Panc1 (cell line): ENCODE measurements around the gene AACS. TPM values are rescaled to one million over a fixed set of nuclear protein-coding genes. Genes with fewer than 3 reads are reported as not detected.

Experiments
- ATAC-seq: fragments of 200-7000 bp; cut with Tn5 transposase; 2 replicates; pipeline ENCODE4 v1.9.1; 2020; ENCODE audit warnings: mild to moderate bottlenecking, moderate library complexity
- BruUV-seq: library from RNA; stranded (reverse); fragments of 400-500 nt; replicated peaks from 2 replicates; lab custom pipeline; 2021; lab: Mats Ljungman, UMichigan
- CTCF ChIA-PET: fragments of 300-600 bp; sonication (Branson Sonifier 250); formaldehyde crosslinking; loops from one replicate; lab custom pipeline; 2022; ENCODE audit warnings: antibody characterized with exemption; lab: Charles Lee
- POLR2A ChIA-PET: fragments of 300-600 bp; sonication (Branson Sonifier 250); formaldehyde crosslinking; loops from one replicate; lab custom pipeline; 2022; ENCODE audit warnings: antibody characterized with exemption; lab: Charles Lee
- DNase-seq: peaks from one replicate; pipeline ENCODE4 v3.0.0-alpha.2; 2010; ENCODE audit warnings: low read depth, low spot score
- H3K27ac ChIP-seq: 2 replicates; pipeline ENCODE4 v1.5.1; 2011; ENCODE audit warnings: mild to moderate bottlenecking, low read length, inconsistent platforms
- H3K27me3 ChIP-seq: fragments of 200-500 bp; sonication (Bioruptor generic); 2 replicates; pipeline ENCODE4 v1.6.0; 2014; ENCODE audit warnings: low read length, inconsistent platforms; ENCODE audit not compliant: control insufficient read depth, insufficient read depth
- H3K36me3 ChIP-seq: fragments of 200-500 bp; sonication (Bioruptor generic); 2 replicates; pipeline ENCODE4 v1.5.1; 2014; ENCODE audit warnings: inconsistent platforms, mild to moderate bottlenecking, low read length, moderate library complexity; ENCODE audit not compliant: control insufficient read depth, insufficient read depth
- H3K4me1 ChIP-seq: 2 replicates; pipeline ENCODE4 v1.5.1; 2011; ENCODE audit warnings: inconsistent platforms, mild to moderate bottlenecking, low read length, moderate library complexity; ENCODE audit not compliant: control insufficient read depth, insufficient read depth
- H3K4me3 ChIP-seq, 2 experiments: 2 replicates each; pipeline ENCODE4 v1.5.1; 2011 to 2012; ENCODE audit warnings: low read depth in 2 of 2, low read length in 2 of 2, mild to moderate bottlenecking in 2 of 2, inconsistent platforms in 1 of 2, moderate library complexity in 1 of 2
- H3K9me3 ChIP-seq: fragments of 200-500 bp; sonication (Bioruptor generic); 2 replicates; pipeline ENCODE4 v1.5.1; 2014; ENCODE audit warnings: low read depth, mild to moderate bottlenecking, inconsistent platforms, low read length, moderate library complexity; ENCODE audit not compliant: control insufficient read depth, insufficient read depth
- CTCF ChIP-seq: fragments of 450-650 bp; IDR thresholded peaks from 2 replicates; pipeline ENCODE4 v1.5.1; 2017; ENCODE audit warnings: mild to moderate bottlenecking
- POLR2AphosphoS5 ChIP-seq: IDR thresholded peaks from 2 replicates; pipeline ENCODE4 v1.6.1; 2012; ENCODE audit warnings: mild to moderate bottlenecking, low read depth, low read length, moderate library complexity
- REST ChIP-seq, 2 experiments: IDR thresholded peaks; 2 replicates each; pipeline ENCODE4 v1.6.1; 2011 to 2012; ENCODE audit warnings: low read depth in 2 of 2, control low read depth in 1 of 2, low read length in 1 of 2, mild to moderate bottlenecking in 1 of 2, moderate library complexity in 1 of 2; ENCODE audit not compliant: insufficient read depth in 1 of 2
- SIN3A ChIP-seq: IDR thresholded peaks from 2 replicates; pipeline ENCODE4 v1.6.1; 2012; ENCODE audit warnings: low read depth, mild to moderate bottlenecking, low read length, moderate library complexity, borderline replicate concordance; ENCODE audit not compliant: insufficient read depth
- TCF7L2 ChIP-seq: IDR thresholded peaks from 2 replicates; pipeline ENCODE4 v1.6.1; 2011; ENCODE audit warnings: mild to moderate bottlenecking, low read depth, low read length, inconsistent platforms
- in situ Hi-C: cut with HindIII; loops from 2 replicates; pipeline ENCODE4 v1.10.0; 2016; ENCODE audit warnings: low sequenced_read_pairs, low pct_unique_long_range_greater_than_20kb
- intact Hi-C: fragments of 100-400 bp; cut with micrococcal nuclease; formaldehyde crosslinking; loops from one replicate; pipeline ENCODE4 v1.10.0; 2022; ENCODE audit not compliant: unreplicated experiment
- total RNA-seq: library from RNA; stranded (reverse); gene quantifications from one replicate; pipeline ENCODE4 v1.2.1, GENCODE V29; 2021; ENCODE audit not compliant: unreplicated experiment

AACS gene
- total RNA-seq, 1 experiment from 2014 or later: 34.7 TPM

GRCh38 chr12:125132698-125133400, 67.6 kb downstream of the AACS start:
- Histone ChIP-seq H3K36me3 (no peaks in the 10 kb centered on the region), H3K27ac (no peak overlapping the region), H3K4me1 (no peaks in the 10 kb centered on the region), H3K27me3 (no peaks in the 10 kb centered on the region), H3K9me3 (no peaks in the 10 kb centered on the region), H3K4me3 (no peak overlapping the region)
- no TSS peak for BruUV-seq
- TF ChIP-seq TCF7L2: no peak
- no peak for TF ChIP-seq POLR2AphosphoS5
- no peak for TF ChIP-seq SIN3A
- no peak for TF ChIP-seq REST (IDR thresholded peaks at IDR 0.05; ENCODE audit: insufficient read depth in 1 of 2, low read depth in 2 of 2, low read length in 1 of 2)
- no peak for TF ChIP-seq CTCF
- ATAC-seq (no peak), DNase-seq (no peak)
- CTCF ChIA-PET: no interaction called here
- POLR2A ChIA-PET: no interaction called here
- in situ Hi-C loops (no loop called here), intact Hi-C loops (no loop called here)

- no TSS peak for BruUV-seq
- Histone ChIP-seq H3K4me3 (no peak overlapping the region), H3K4me1 (no peaks in the 10 kb centered on the region), H3K27me3 (no peaks in the 10 kb centered on the region), H3K36me3 (no peaks in the 10 kb centered on the region), H3K27ac (no peak overlapping the region), H3K9me3 (no peaks in the 10 kb centered on the region)
- ATAC-seq: no peak
- in situ Hi-C loops: no loop called here
- TF ChIP-seq SIN3A (no peak), CTCF (no peak), TCF7L2 (no peak), REST (IDR thresholded peaks at IDR 0.05; ENCODE audit: insufficient read depth in 1 of 2, low read depth in 2 of 2, low read length in 1 of 2) (no peak), POLR2AphosphoS5 (no peak)
- ChIA-PET CTCF (no interaction called here), POLR2A (no interaction called here)
- DNase-seq: no peak
- intact Hi-C loops: no loop called here
Measured at GRCh38 chr12:125133616-125134015, 68.4 kb downstream of the AACS start.
